ENCODE results near the gene VAV3.
A peak's percentile ranks its signal among the peaks of the same experiment; 100 is the strongest.

VAV3 gene

GRCh38 chr1:107794571-107794970, 170.4 kb downstream of the VAV3 start:
- no peak overlapping the region for H2AFZ ChIP-seq (ENCODE audit: low read depth, low read length)
- H3K18ac ChIP-seq (ENCODE audit: low read depth in 1 of 2, low read length in 2 of 2), result no peak overlapping the region

GRCh38 chr1:107793896-107794453, 171.0 kb downstream of the VAV3 start:
- no peaks in the 10 kb centered on the region for H3K79me1 ChIP-seq (replicated peaks; ENCODE audit: low read length, poor library complexity, severe bottlenecking)
- H3K36me3 ChIP-seq (ENCODE audit: control insufficient read depth in 1 of 2, insufficient read depth in 2 of 2, low read depth in 1 of 2, low read length in 2 of 2), result no peaks in the 10 kb centered on the region
- H3K4me3 ChIP-seq (ENCODE audit: insufficient read depth in 1 of 2, low read depth in 1 of 2, low read length in 2 of 2), result no peak overlapping the region
- H2BK12ac ChIP-seq (ENCODE audit: low read length in 2 of 2), result no peak overlapping the region
- H4K91ac ChIP-seq (ENCODE audit: low read length), result no peak overlapping the region
- no peak overlapping the region for H3K9ac ChIP-seq (ENCODE audit: low read length)
- no peak overlapping the region for H2BK5ac ChIP-seq (ENCODE audit: low read depth, low read length, poor library complexity, severe bottlenecking)
- H3K14ac ChIP-seq (ENCODE audit: low read length in 2 of 2), result no peak overlapping the region
- H4K8ac ChIP-seq (ENCODE audit: low read length), result no peak overlapping the region
- H2BK15ac ChIP-seq (ENCODE audit: low read depth, poor library complexity, severe bottlenecking), result no peak overlapping the region
- H3K27me3 ChIP-seq (ENCODE audit: control insufficient read depth in 1 of 2, insufficient read depth in 1 of 2, low read length in 2 of 2), result no peaks in the 10 kb centered on the region
- H3K4me2 ChIP-seq (ENCODE audit: low read length, poor library complexity, severe bottlenecking), result no peak overlapping the region
- H3K9me3 ChIP-seq (ENCODE audit: control insufficient read depth, low read length), result no peaks in the 10 kb centered on the region
- no peak overlapping the region for H3K4ac ChIP-seq (ENCODE audit: low read depth in 1 of 2, low read length in 2 of 2)
- H3K4me1 ChIP-seq (ENCODE audit: control insufficient read depth, insufficient read depth, low read depth, low read length), result no peaks in the 10 kb centered on the region
- no peak overlapping the region for H2AFZ ChIP-seq (ENCODE audit: low read depth, low read length)
- no peak overlapping the region for H3K23ac ChIP-seq (ENCODE audit: low read length in 2 of 2)
- H2BK120ac ChIP-seq (ENCODE audit: low read depth, low read length), result no peak overlapping the region
- H3K27ac ChIP-seq (ENCODE audit: low read length, poor library complexity, severe bottlenecking), result no peak overlapping the region
- no peak overlapping the region for H3K18ac ChIP-seq (ENCODE audit: low read depth in 1 of 2, low read length in 2 of 2)
- 97% methylated on average over 7 of the region's 7 CpGs for WGBS
- no peak for DNase-seq
- H2AK5ac ChIP-seq (ENCODE audit: low read length, severe bottlenecking), result no peak overlapping the region

More at GRCh38 chr1:107794571-107794970, 170.4 kb downstream of the VAV3 start:
- Histone ChIP-seq H3K4me2 (ENCODE audit: low read length, poor library complexity, severe bottlenecking) (no peak overlapping the region), H3K4ac (ENCODE audit: low read depth in 1 of 2, low read length in 2 of 2) (no peak overlapping the region), H3K4me1 (ENCODE audit: control insufficient read depth, insufficient read depth, low read depth, low read length) (no peaks in the 10 kb centered on the region), H3K9ac (ENCODE audit: low read length) (no peak overlapping the region), H3K14ac (ENCODE audit: low read length in 2 of 2) (no peak overlapping the region), H2BK5ac (ENCODE audit: low read depth, low read length, poor library complexity, severe bottlenecking) (no peak overlapping the region), H3K27me3 (ENCODE audit: control insufficient read depth in 1 of 2, insufficient read depth in 1 of 2, low read length in 2 of 2) (no peaks in the 10 kb centered on the region), H3K79me1 (replicated peaks; ENCODE audit: low read length, poor library complexity, severe bottlenecking) (no peaks in the 10 kb centered on the region), H4K91ac (ENCODE audit: low read length) (no peak overlapping the region), H3K4me3 (ENCODE audit: insufficient read depth in 1 of 2, low read depth in 1 of 2, low read length in 2 of 2) (no peak overlapping the region), H2AK5ac (ENCODE audit: low read length, severe bottlenecking) (no peak overlapping the region), H4K8ac (ENCODE audit: low read length) (no peak overlapping the region), H3K36me3 (ENCODE audit: control insufficient read depth in 1 of 2, insufficient read depth in 2 of 2, low read depth in 1 of 2, low read length in 2 of 2) (no peaks in the 10 kb centered on the region), H2BK120ac (ENCODE audit: low read depth, low read length) (no peak overlapping the region), H3K23ac (ENCODE audit: low read length in 2 of 2) (no peak overlapping the region), H3K9me3 (ENCODE audit: control insufficient read depth, low read length) (no peaks in the 10 kb centered on the region), H3K27ac (ENCODE audit: low read length, poor library complexity, severe bottlenecking) (no peak overlapping the region), H2BK15ac (ENCODE audit: low read depth, poor library complexity, severe bottlenecking) (no peak overlapping the region), H2BK12ac (ENCODE audit: low read length in 2 of 2) (no peak overlapping the region)
- 67% methylated on average over 1 of the region's 2 CpGs for WGBS
- no peak for DNase-seq

- Histone ChIP-seq H2BK15ac (ENCODE audit: low read depth, poor library complexity, severe bottlenecking) (no peak overlapping the region), H4K91ac (ENCODE audit: low read length) (no peak overlapping the region), H2AFZ (ENCODE audit: low read depth, low read length) (no peak overlapping the region), H3K4me1 (ENCODE audit: control insufficient read depth, insufficient read depth, low read depth, low read length) (no peaks in the 10 kb centered on the region), H4K8ac (ENCODE audit: low read length) (no peak overlapping the region), H3K36me3 (ENCODE audit: control insufficient read depth in 1 of 2, insufficient read depth in 2 of 2, low read depth in 1 of 2, low read length in 2 of 2) (no peaks in the 10 kb centered on the region), H3K23ac (ENCODE audit: low read length in 2 of 2) (no peak overlapping the region), H3K27ac (ENCODE audit: low read length, poor library complexity, severe bottlenecking) (no peak overlapping the region), H3K4me3 (ENCODE audit: insufficient read depth in 1 of 2, low read depth in 1 of 2, low read length in 2 of 2) (no peak overlapping the region), H3K14ac (ENCODE audit: low read length in 2 of 2) (no peak overlapping the region), H3K79me1 (replicated peaks; ENCODE audit: low read length, poor library complexity, severe bottlenecking) (no peaks in the 10 kb centered on the region), H3K9me3 (ENCODE audit: control insufficient read depth, low read length) (no peaks in the 10 kb centered on the region), H3K27me3 (ENCODE audit: control insufficient read depth in 1 of 2, insufficient read depth in 1 of 2, low read length in 2 of 2) (no peaks in the 10 kb centered on the region), H2AK5ac (ENCODE audit: low read length, severe bottlenecking) (no peak overlapping the region), H2BK120ac (ENCODE audit: low read depth, low read length) (no peak overlapping the region), H3K4me2 (ENCODE audit: low read length, poor library complexity, severe bottlenecking) (no peak overlapping the region), H3K9ac (ENCODE audit: low read length) (no peak overlapping the region), H3K4ac (ENCODE audit: low read depth in 1 of 2, low read length in 2 of 2) (no peak overlapping the region), H2BK5ac (ENCODE audit: low read depth, low read length, poor library complexity, severe bottlenecking) (no peak overlapping the region), H3K18ac (ENCODE audit: low read depth in 1 of 2, low read length in 2 of 2) (no peak overlapping the region), H2BK12ac (ENCODE audit: low read length in 2 of 2) (no peak overlapping the region)
- DNase-seq, result no peak
These were observed 173.6 kb downstream of the VAV3 start for GRCh38 chr1:107791348-107791747.

GRCh38 chr1:107789817-107790524, 175.0 kb downstream of the VAV3 start:
- 95% methylated on average over 3 of the region's 3 CpGs for WGBS
- Histone ChIP-seq H4K91ac (ENCODE audit: low read length) (no peak overlapping the region), H2BK120ac (ENCODE audit: low read depth, low read length) (no peak overlapping the region), H2BK12ac (ENCODE audit: low read length in 2 of 2) (no peak overlapping the region), H3K4ac (ENCODE audit: low read depth in 1 of 2, low read length in 2 of 2) (no peak overlapping the region), H2BK5ac (ENCODE audit: low read depth, low read length, poor library complexity, severe bottlenecking) (no peak overlapping the region), H3K9me3 (ENCODE audit: control insufficient read depth, low read length) (no peaks in the 10 kb centered on the region), H3K27me3 (ENCODE audit: control insufficient read depth in 1 of 2, insufficient read depth in 1 of 2, low read length in 2 of 2) (no peaks in the 10 kb centered on the region), H3K9ac (ENCODE audit: low read length) (no peak overlapping the region), H3K27ac (ENCODE audit: low read length, poor library complexity, severe bottlenecking) (no peak overlapping the region), H2AFZ (ENCODE audit: low read depth, low read length) (no peak overlapping the region), H3K14ac (ENCODE audit: low read length in 2 of 2) (no peak overlapping the region), H3K4me1 (ENCODE audit: control insufficient read depth, insufficient read depth, low read depth, low read length) (no peaks in the 10 kb centered on the region), H3K18ac (ENCODE audit: low read depth in 1 of 2, low read length in 2 of 2) (peak overlapping the region in 1 of 2 experiments; percentile 7), H3K4me2 (ENCODE audit: low read length, poor library complexity, severe bottlenecking) (no peak overlapping the region), H3K36me3 (ENCODE audit: control insufficient read depth in 1 of 2, insufficient read depth in 2 of 2, low read depth in 1 of 2, low read length in 2 of 2) (no peaks in the 10 kb centered on the region), H3K4me3 (ENCODE audit: insufficient read depth in 1 of 2, low read depth in 1 of 2, low read length in 2 of 2) (no peak overlapping the region), H2BK15ac (ENCODE audit: low read depth, poor library complexity, severe bottlenecking) (no peak overlapping the region), H3K23ac (ENCODE audit: low read length in 2 of 2) (no peak overlapping the region), H2AK5ac (ENCODE audit: low read length, severe bottlenecking) (no peak overlapping the region), H3K79me1 (replicated peaks; ENCODE audit: low read length, poor library complexity, severe bottlenecking) (no peaks in the 10 kb centered on the region), H4K8ac (ENCODE audit: low read length) (no peak overlapping the region)
- DNase-seq, result no peak

All from mesenchymal stem cell (in vitro differentiated cells and primary cell).